Measurements from ENCODE around the gene KRTAP10-1. TPM values are rescaled to one million over a fixed set of nuclear protein-coding genes. Genes with fewer than 3 reads are reported as not detected.

KRTAP10-1 gene
- total and polyA plus RNA-seq, 2 donors = not detected

DNA sequence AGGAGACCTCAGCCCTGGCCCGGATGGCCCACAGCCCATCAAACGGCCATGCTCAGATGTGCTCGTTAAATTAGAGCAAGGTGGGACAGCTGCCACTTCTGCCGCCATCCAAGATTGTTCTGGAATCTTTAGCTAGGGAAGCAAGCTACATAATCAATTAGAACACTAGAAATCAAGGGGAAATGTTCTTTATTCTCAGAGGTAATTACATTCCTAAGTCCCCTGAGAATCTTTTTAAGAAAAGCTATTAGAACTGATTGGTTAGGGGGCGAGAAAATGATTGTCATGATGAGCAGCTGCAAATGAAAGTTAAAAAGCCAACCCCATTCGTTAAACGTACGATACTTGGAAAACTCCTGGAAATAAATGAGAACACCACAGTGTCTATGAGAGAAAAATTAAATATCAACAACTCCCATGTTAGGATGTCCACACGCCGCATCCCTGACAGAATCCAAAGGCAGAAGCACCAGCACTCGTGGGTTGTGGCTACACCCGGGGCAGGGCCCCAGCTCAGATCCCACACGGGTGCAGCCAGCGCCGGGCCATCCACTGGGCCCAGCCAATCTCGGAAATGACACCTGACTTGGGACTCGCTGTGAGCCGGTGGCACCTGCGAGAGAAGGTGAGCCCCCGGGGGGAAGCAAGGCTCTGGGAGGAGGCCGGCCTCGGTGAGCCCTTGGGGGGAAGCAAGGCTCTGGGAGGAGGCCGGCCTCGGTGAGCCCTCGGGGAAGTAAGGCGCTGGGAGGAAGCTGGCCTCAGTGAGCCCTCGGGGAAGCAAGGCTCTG, 37.6 kb downstream of the KRTAP10-1 start:
- Histone ChIP-seq H3K27me3 (ENCODE audit: control insufficient read depth in 2 of 2, insufficient read depth in 1 of 2, low read length in 1 of 2) (peaks cover 3 to 32% of the 10 kb centered on the region in 2 donors), H3K4me1 (ENCODE audit: control insufficient read depth in 2 of 2, insufficient read depth in 2 of 2, low read length in 2 of 2) (no peaks in the 10 kb centered on the region), H3K4me3 (ENCODE audit: low read length in 2 of 2) (no peak overlapping the region), H3K9me3 (ENCODE audit: control insufficient read depth in 2 of 2, insufficient read depth in 1 of 2, low read length in 1 of 2) (no peaks in the 10 kb centered on the region), H3K36me3 (ENCODE audit: control insufficient read depth in 2 of 2, insufficient read depth in 2 of 2, low read length in 1 of 2) (no peaks in the 10 kb centered on the region), H3K27ac (ENCODE audit: low read depth in 1 of 2, low read length in 1 of 2) (no peak overlapping the region)
- DNase-seq (ENCODE audit: low read depth in 6 of 9, low spot score in 9 of 9) = no peak
- WGBS = 89% methylated on average over 27 of the region's 27 CpGs

GRCh38 chr21:44500111-44500510, 39.9 kb downstream of the KRTAP10-1 start:
- peaks cover 3 to 39% of the 10 kb centered on the region in 2 donors for H3K27me3 ChIP-seq (ENCODE audit: control insufficient read depth in 2 of 2, insufficient read depth in 1 of 2, low read length in 1 of 2)
- H3K9me3 ChIP-seq (ENCODE audit: control insufficient read depth in 2 of 2, insufficient read depth in 1 of 2, low read length in 1 of 2) = no peaks in the 10 kb centered on the region
- no peak overlapping the region for H3K4me3 ChIP-seq (ENCODE audit: low read length in 2 of 2)
- no peak overlapping the region for H3K27ac ChIP-seq (ENCODE audit: low read depth in 1 of 2, low read length in 1 of 2)
- WGBS = 95% methylated on average over 19 of the region's 19 CpGs
- H3K4me1 ChIP-seq (ENCODE audit: control insufficient read depth in 2 of 2, insufficient read depth in 2 of 2, low read length in 2 of 2) = no peaks in the 10 kb centered on the region
- no peak for DNase-seq (ENCODE audit: low read depth in 6 of 9, low spot score in 9 of 9)
- H3K36me3 ChIP-seq (ENCODE audit: control insufficient read depth in 2 of 2, insufficient read depth in 2 of 2, low read length in 1 of 2) = no peaks in the 10 kb centered on the region

GRCh38 chr21:44499631-44500030, 40.4 kb downstream of the KRTAP10-1 start:
- no peaks in the 10 kb centered on the region for H3K4me1 ChIP-seq (ENCODE audit: control insufficient read depth in 2 of 2, insufficient read depth in 2 of 2, low read length in 2 of 2)
- peaks cover 3 to 41% of the 10 kb centered on the region in 2 donors for H3K27me3 ChIP-seq (ENCODE audit: control insufficient read depth in 2 of 2, insufficient read depth in 1 of 2, low read length in 1 of 2)
- WGBS = 89% methylated on average over 23 of the region's 23 CpGs
- H3K27ac ChIP-seq (ENCODE audit: low read depth in 1 of 2, low read length in 1 of 2) = no peak overlapping the region
- no peaks in the 10 kb centered on the region for H3K36me3 ChIP-seq (ENCODE audit: control insufficient read depth in 2 of 2, insufficient read depth in 2 of 2, low read length in 1 of 2)
- no peaks in the 10 kb centered on the region for H3K9me3 ChIP-seq (ENCODE audit: control insufficient read depth in 2 of 2, insufficient read depth in 1 of 2, low read length in 1 of 2)
- no peak for DNase-seq (ENCODE audit: low read depth in 6 of 9, low spot score in 9 of 9)
- H3K4me3 ChIP-seq (ENCODE audit: low read length in 2 of 2) = no peak overlapping the region

DNA sequence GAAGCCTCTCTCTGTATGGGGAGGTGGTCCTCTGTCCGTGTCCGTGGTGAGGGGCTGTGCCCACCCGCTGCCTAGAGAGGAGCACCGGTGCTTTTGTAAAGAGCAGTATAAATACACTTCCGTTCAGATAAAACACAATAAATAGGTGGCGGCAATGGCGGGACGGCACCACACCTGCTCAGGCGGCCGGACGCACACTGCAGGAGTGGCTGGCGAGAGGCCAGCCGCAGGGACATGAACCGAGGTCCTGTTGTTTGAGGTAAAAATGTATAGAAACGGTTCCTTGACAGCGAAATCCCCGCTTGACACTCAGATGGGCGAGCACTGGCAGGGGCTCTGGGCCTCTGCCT, 40.8 kb downstream of the KRTAP10-1 start:
- Histone ChIP-seq H3K4me3 (ENCODE audit: low read length in 2 of 2) (no peak overlapping the region), H3K27ac (ENCODE audit: low read depth in 1 of 2, low read length in 1 of 2) (no peak overlapping the region), H3K27me3 (ENCODE audit: control insufficient read depth in 2 of 2, insufficient read depth in 1 of 2, low read length in 1 of 2) (peaks cover 3 to 40% of the 10 kb centered on the region in 2 donors), H3K4me1 (ENCODE audit: control insufficient read depth in 2 of 2, insufficient read depth in 2 of 2, low read length in 2 of 2) (no peaks in the 10 kb centered on the region), H3K36me3 (ENCODE audit: control insufficient read depth in 2 of 2, insufficient read depth in 2 of 2, low read length in 1 of 2) (no peaks in the 10 kb centered on the region), H3K9me3 (ENCODE audit: control insufficient read depth in 2 of 2, insufficient read depth in 1 of 2, low read length in 1 of 2) (peaks cover 0 to under 1% of the 10 kb centered on the region in 2 donors)
- WGBS = 93% methylated on average over 18 of the region's 18 CpGs
- no peak for DNase-seq (ENCODE audit: low read depth in 6 of 9, low spot score in 9 of 9)

GRCh38 chr21:44498280-44499210, 41.5 kb downstream of the KRTAP10-1 start:
- H3K4me1 ChIP-seq (ENCODE audit: control insufficient read depth in 2 of 2, insufficient read depth in 2 of 2, low read length in 2 of 2) = no peaks in the 10 kb centered on the region
- peaks cover 0 to 34% of the 10 kb centered on the region in 2 donors for H3K27me3 ChIP-seq (ENCODE audit: control insufficient read depth in 2 of 2, insufficient read depth in 1 of 2, low read length in 1 of 2)
- H3K9me3 ChIP-seq (ENCODE audit: control insufficient read depth in 2 of 2, insufficient read depth in 1 of 2, low read length in 1 of 2) = peaks cover 0 to 6% of the 10 kb centered on the region in 2 donors
- no peak overlapping the region for H3K4me3 ChIP-seq (ENCODE audit: low read length in 2 of 2)
- no peaks in the 10 kb centered on the region for H3K36me3 ChIP-seq (ENCODE audit: control insufficient read depth in 2 of 2, insufficient read depth in 2 of 2, low read length in 1 of 2)
- WGBS = 84% methylated on average over 27 of the region's 27 CpGs
- no peak for DNase-seq (ENCODE audit: low read depth in 6 of 9, low spot score in 9 of 9)
- H3K27ac ChIP-seq (ENCODE audit: low read depth in 1 of 2, low read length in 1 of 2) = no peak overlapping the region

DNA sequence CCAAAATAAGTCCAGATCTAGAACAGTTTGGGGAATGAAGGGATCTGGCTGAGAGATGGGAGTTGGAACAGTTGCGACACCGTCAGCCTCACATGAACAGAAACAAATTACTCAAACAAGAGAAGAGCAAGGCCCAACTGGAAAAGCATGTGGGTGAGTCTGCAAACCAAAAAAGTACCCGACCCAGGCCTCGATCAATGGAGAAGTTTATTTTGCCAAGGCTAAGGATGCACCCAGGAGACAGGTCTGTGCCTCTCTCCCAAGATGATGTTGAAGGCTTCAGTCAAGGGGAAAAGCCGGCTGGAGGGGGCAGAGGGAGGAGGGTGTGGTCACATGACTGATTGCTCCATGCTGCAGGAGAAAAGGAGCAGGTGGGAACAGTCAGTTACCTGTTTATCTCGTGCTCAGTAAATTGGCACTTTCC, 42.3 kb downstream of the KRTAP10-1 start:
- WGBS = 85% methylated on average over 6 of the region's 6 CpGs
- H3K9me3 ChIP-seq (ENCODE audit: control insufficient read depth in 2 of 2, insufficient read depth in 1 of 2, low read length in 1 of 2) = peaks cover under 1 to 14% of the 10 kb centered on the region in 2 donors
- no peak for DNase-seq (ENCODE audit: low read depth in 6 of 9, low spot score in 9 of 9)
- peaks cover 0 to 26% of the 10 kb centered on the region in 2 donors for H3K27me3 ChIP-seq (ENCODE audit: control insufficient read depth in 2 of 2, insufficient read depth in 1 of 2, low read length in 1 of 2)
- no peaks in the 10 kb centered on the region for H3K4me1 ChIP-seq (ENCODE audit: control insufficient read depth in 2 of 2, insufficient read depth in 2 of 2, low read length in 2 of 2)
- H3K4me3 ChIP-seq (ENCODE audit: low read length in 2 of 2) = no peak overlapping the region
- H3K27ac ChIP-seq (ENCODE audit: low read depth in 1 of 2, low read length in 1 of 2) = no peak overlapping the region
- H3K36me3 ChIP-seq (ENCODE audit: control insufficient read depth in 2 of 2, insufficient read depth in 2 of 2, low read length in 1 of 2) = no peaks in the 10 kb centered on the region

DNA sequence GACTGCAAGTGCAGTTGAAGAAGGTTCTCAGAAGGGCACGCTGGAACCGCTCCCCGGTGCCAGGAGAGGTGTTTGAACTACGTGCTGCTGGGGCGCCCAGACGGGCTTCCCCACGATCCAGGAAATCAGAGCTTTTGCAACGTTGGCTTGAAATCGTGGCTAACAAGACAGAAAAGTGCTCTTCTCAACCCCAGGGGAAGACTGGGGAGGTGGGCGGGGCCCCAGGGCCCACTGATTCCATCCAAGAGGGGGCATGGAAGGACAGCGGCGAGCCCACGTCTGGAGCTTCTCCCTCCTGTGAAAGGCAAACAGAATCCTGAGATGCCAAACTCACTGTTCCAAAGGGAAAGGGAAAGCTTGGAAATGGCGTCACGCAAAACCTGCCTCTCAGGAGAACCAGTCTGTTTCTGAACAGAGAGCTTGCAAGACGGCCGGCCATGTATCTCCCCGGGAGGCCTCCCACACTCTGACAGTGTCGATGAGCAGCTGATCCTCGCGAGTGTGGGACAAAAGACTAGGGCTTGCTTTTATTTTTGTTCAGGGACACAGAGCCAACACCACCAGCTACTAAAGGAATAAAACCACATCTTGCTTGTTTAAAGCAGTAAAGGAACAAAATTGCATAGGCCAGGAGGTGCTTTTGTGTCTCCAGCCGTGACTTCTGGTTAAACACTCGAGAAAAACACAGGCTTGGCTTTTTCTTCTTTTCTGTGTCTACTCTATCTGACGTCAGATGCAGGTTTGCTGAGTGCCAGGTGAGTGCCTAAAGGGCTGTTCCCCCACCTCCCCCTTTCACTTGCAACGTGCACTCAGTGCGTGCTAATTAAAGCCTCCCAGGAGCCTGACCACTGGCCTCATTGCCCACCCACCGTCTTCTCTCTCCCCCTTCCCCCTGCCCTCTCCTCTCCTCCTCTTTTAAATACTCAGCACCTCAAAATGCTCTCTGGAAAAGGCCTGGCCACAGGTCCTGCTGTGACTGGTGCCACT, 43.1 kb downstream of the KRTAP10-1 start:
- H3K4me3 ChIP-seq (ENCODE audit: low read length in 2 of 2) = no peak overlapping the region
- no peaks in the 10 kb centered on the region for H3K4me1 ChIP-seq (ENCODE audit: control insufficient read depth in 2 of 2, insufficient read depth in 2 of 2, low read length in 2 of 2)
- peaks cover 1 to 19% of the 10 kb centered on the region in 2 donors for H3K9me3 ChIP-seq (ENCODE audit: control insufficient read depth in 2 of 2, insufficient read depth in 1 of 2, low read length in 1 of 2)
- DNase-seq (ENCODE audit: low read depth in 6 of 9, low spot score in 9 of 9) = no peak
- H3K27ac ChIP-seq (ENCODE audit: low read depth in 1 of 2, low read length in 1 of 2) = no peak overlapping the region
- H3K27me3 ChIP-seq (ENCODE audit: control insufficient read depth in 2 of 2, insufficient read depth in 1 of 2, low read length in 1 of 2) = peaks cover 0 to 23% of the 10 kb centered on the region in 2 donors
- 72% methylated on average over 27 of the region's 27 CpGs for WGBS
- no peaks in the 10 kb centered on the region for H3K36me3 ChIP-seq (ENCODE audit: control insufficient read depth in 2 of 2, insufficient read depth in 2 of 2, low read length in 1 of 2)

- WGBS = 90% methylated on average over 16 of the region's 16 CpGs
- Histone ChIP-seq H3K9me3 (ENCODE audit: control insufficient read depth in 2 of 2, insufficient read depth in 1 of 2, low read length in 1 of 2) (peaks cover 1 to 20% of the 10 kb centered on the region in 2 donors), H3K27me3 (ENCODE audit: control insufficient read depth in 2 of 2, insufficient read depth in 1 of 2, low read length in 1 of 2) (peaks cover 0 to 23% of the 10 kb centered on the region in 2 donors), H3K36me3 (ENCODE audit: control insufficient read depth in 2 of 2, insufficient read depth in 2 of 2, low read length in 1 of 2) (no peaks in the 10 kb centered on the region), H3K4me1 (ENCODE audit: control insufficient read depth in 2 of 2, insufficient read depth in 2 of 2, low read length in 2 of 2) (no peaks in the 10 kb centered on the region), H3K27ac (ENCODE audit: low read depth in 1 of 2, low read length in 1 of 2) (no peak overlapping the region), H3K4me3 (ENCODE audit: low read length in 2 of 2) (no peak overlapping the region)
- no peak for DNase-seq (ENCODE audit: low read depth in 6 of 9, low spot score in 9 of 9)
These were observed 44.1 kb downstream of the KRTAP10-1 start for GRCh38 chr21:44495611-44496563.
